Smooth muscle cell (in vitro differentiated cells): ENCODE results near the gene USP47. TPM values are rescaled to one million over a fixed set of nuclear protein-coding genes. Genes with fewer than 3 reads are reported as not detected.
A peak's percentile ranks its signal among the peaks of the same experiment; 100 is the strongest.

Experiments
- DNase-seq: peaks from one replicate; lab custom pipeline; 2025; ENCODE audit not compliant: unreplicated experiment; lab: John Stamatoyannopoulos, UW
- H2AFZ ChIP-seq: fragments of 200-600 bp; sonication (generic); 2 replicates; pipeline ENCODE4 v1.6.0; 2016; ENCODE audit warnings: antibody characterized with exemption, low read depth, mild to moderate bottlenecking
- H3F3A ChIP-seq: fragments of 200-600 bp; sonication (generic); 2 replicates; pipeline ENCODE4 v1.6.0; 2017; ENCODE audit warnings: antibody characterized with exemption, low read depth
- H3K27ac ChIP-seq: fragments of 200-600 bp; sonication (generic); 2 replicates; pipeline ENCODE4 v1.5.1; 2016; ENCODE audit warnings: low read depth, mild to moderate bottlenecking
- H3K27me3 ChIP-seq: fragments of 200-600 bp; sonication (generic); 2 replicates; pipeline ENCODE4 v1.6.1; 2016; ENCODE audit warnings: low read depth, mild to moderate bottlenecking
- H3K36me3 ChIP-seq: fragments of 200-600 bp; sonication (generic); 2 replicates; pipeline ENCODE4 v1.5.1; 2016; ENCODE audit warnings: low read depth
- H3K4me1 ChIP-seq: fragments of 200-600 bp; sonication (generic); 2 replicates; pipeline ENCODE4 v1.5.1; 2016; ENCODE audit warnings: low read depth
- H3K4me2 ChIP-seq: fragments of 200-600 bp; sonication (generic); 2 replicates; pipeline ENCODE4 v1.6.0; 2016; ENCODE audit warnings: mild to moderate bottlenecking
- H3K4me3 ChIP-seq: fragments of 200-600 bp; sonication (generic); 2 replicates; pipeline ENCODE4 v1.5.1; 2016; ENCODE audit warnings: mild to moderate bottlenecking
- H3K79me2 ChIP-seq: fragments of 200-600 bp; sonication (generic); 2 replicates; pipeline ENCODE4 v1.6.0; 2016; ENCODE audit warnings: low read depth, mild to moderate bottlenecking
- H3K9ac ChIP-seq: fragments of 200-600 bp; sonication (generic); 2 replicates; pipeline ENCODE4 v1.6.0; 2016; ENCODE audit warnings: low read depth
- H3K9me3 ChIP-seq: fragments of 200-600 bp; sonication (generic); replicated peaks from 2 replicates; pipeline ENCODE4 v1.5.1; 2016; ENCODE audit warnings: low read depth
- H4K20me1 ChIP-seq: fragments of 200-600 bp; sonication (generic); 2 replicates; pipeline ENCODE4 v1.6.0; 2016; ENCODE audit warnings: low read depth
- CTCF ChIP-seq: fragments of 200-600 bp; sonication (generic); IDR thresholded peaks from 2 replicates; pipeline ENCODE4 v1.5.1; 2017; ENCODE audit warnings: borderline replicate concordance, mild to moderate bottlenecking, antibody characterized with exemption; ENCODE audit not compliant: insufficient read depth, poor library complexity, severe bottlenecking
- WGBS: methylation state at CpG from one replicate; pipeline ENCODE4 v1.1.7; 2016; ENCODE audit warnings: low lambda C conversion rate; 5-methylcytosine and 5-hydroxymethylcytosine counted together
- polyA plus RNA-seq: library from polyadenylated mRNA; unstranded; fragments of >200 nt; fragmentation: Nextera tagmentation; extraction: Ambion mirVana; gene quantifications from 2 replicates; pipeline ENCODE4 v1.2.1, GENCODE V29; 2016
- total RNA-seq: library from RNA; depleted of rRNA; stranded (reverse); fragments of >200 nt; gene quantifications from 2 replicates; pipeline ENCODE4 v1.2.3, GENCODE V29; 2014

The USP47 gene
- total and polyA plus RNA-seq, 2 experiments from 2014 or later = 38.0 to 75.3 TPM

- H3K9ac ChIP-seq = no peak overlapping the region
- H3K27ac ChIP-seq = no peak overlapping the region
- H3K36me3 ChIP-seq = no peaks in the 10 kb centered on the region
- H3K27me3 ChIP-seq = no peaks in the 10 kb centered on the region
- no peak overlapping the region for H3K4me2 ChIP-seq
- H4K20me1 ChIP-seq = no peaks in the 10 kb centered on the region
- H3K9me3 ChIP-seq = no peaks in the 10 kb centered on the region
- no peak for DNase-seq
- H3F3A ChIP-seq = no peaks in the 10 kb centered on the region
- no peak for TF ChIP-seq CTCF
- no peaks in the 10 kb centered on the region for H3K79me2 ChIP-seq
- H3K4me1 ChIP-seq = peaks cover 9% of the 10 kb centered on the region
- H3K4me3 ChIP-seq = no peak overlapping the region
- H2AFZ ChIP-seq = no peak overlapping the region
- 100% methylated on average over 2 of the region's 2 CpGs for WGBS
These were observed 128.8 kb downstream of the USP47 start for GRCh38 chr11:11970556-11970955.

GRCh38 chr11:11971906-11972547 is 130.3 kb downstream of the USP47 start:
- Histone ChIP-seq H3K9me3 (no peaks in the 10 kb centered on the region), H2AFZ (no peak overlapping the region), H3K79me2 (no peaks in the 10 kb centered on the region), H3K9ac (no peak overlapping the region), H3K4me1 (peaks cover 16% of the 10 kb centered on the region), H3K36me3 (no peaks in the 10 kb centered on the region), H3F3A (no peaks in the 10 kb centered on the region), H3K27me3 (no peaks in the 10 kb centered on the region), H3K27ac (no peak overlapping the region), H4K20me1 (no peaks in the 10 kb centered on the region), H3K4me2 (no peak overlapping the region), H3K4me3 (no peak overlapping the region)
- TF ChIP-seq CTCF = no peak
- whole genome bisulfite sequencing = 94% methylated on average over 5 of the region's 5 CpGs
- DNase-seq = no peak

GRCh38 chr11:11972730-11973341 is 131.1 kb downstream of the USP47 start:
- TF ChIP-seq CTCF = no peak
- H3K27me3 ChIP-seq = no peaks in the 10 kb centered on the region
- no peak overlapping the region for H2AFZ ChIP-seq
- 65% methylated on average over 3 of the region's 3 CpGs for WGBS
- no peaks in the 10 kb centered on the region for H3K9me3 ChIP-seq
- H3K4me1 ChIP-seq = peaks cover 23% of the 10 kb centered on the region
- no peaks in the 10 kb centered on the region for H4K20me1 ChIP-seq
- no peaks in the 10 kb centered on the region for H3K79me2 ChIP-seq
- H3K9ac ChIP-seq = no peak overlapping the region
- no peak overlapping the region for H3K4me3 ChIP-seq
- H3K4me2 ChIP-seq = peak overlapping the region; percentile 40
- no peak for DNase-seq
- H3K36me3 ChIP-seq = no peaks in the 10 kb centered on the region
- peaks cover 2% of the 10 kb centered on the region for H3F3A ChIP-seq
- peak overlapping the region; percentile 46 for H3K27ac ChIP-seq
